Stomach (tissue), 4 donors: ENCODE data around the gene EPOP.

ENCODE experiments used
- POLR2A ChIP-seq, 4 donors: fragments of 450-650 bp; IDR thresholded peaks; one replicate each; pipeline ENCODE4 v1.6.1; 2016; ENCODE audit warnings: antibody characterized with exemption in 4 of 4, control low read depth in 2 of 4, mild to moderate bottlenecking in 1 of 4, moderate library complexity in 1 of 4
- TF ChIP-seq, protein P1 (sequence below), 7 experiments: fragments of 450-650 bp in 4 of 7; fragments of 200-600 bp in 3 of 7; sonication (generic) in 3 of 7; IDR thresholded peaks; one replicate each; pipeline ENCODE4 v1.5.1; 2016 to 2019; ENCODE audit warnings: antibody characterized with exemption in 7 of 7, control low read depth in 2 of 7, mild to moderate bottlenecking in 1 of 7

- TF ChIP-seq POLR2A (IDR thresholded peaks at IDR 0.05): no peak
- TF ChIP-seq, protein P1, sequence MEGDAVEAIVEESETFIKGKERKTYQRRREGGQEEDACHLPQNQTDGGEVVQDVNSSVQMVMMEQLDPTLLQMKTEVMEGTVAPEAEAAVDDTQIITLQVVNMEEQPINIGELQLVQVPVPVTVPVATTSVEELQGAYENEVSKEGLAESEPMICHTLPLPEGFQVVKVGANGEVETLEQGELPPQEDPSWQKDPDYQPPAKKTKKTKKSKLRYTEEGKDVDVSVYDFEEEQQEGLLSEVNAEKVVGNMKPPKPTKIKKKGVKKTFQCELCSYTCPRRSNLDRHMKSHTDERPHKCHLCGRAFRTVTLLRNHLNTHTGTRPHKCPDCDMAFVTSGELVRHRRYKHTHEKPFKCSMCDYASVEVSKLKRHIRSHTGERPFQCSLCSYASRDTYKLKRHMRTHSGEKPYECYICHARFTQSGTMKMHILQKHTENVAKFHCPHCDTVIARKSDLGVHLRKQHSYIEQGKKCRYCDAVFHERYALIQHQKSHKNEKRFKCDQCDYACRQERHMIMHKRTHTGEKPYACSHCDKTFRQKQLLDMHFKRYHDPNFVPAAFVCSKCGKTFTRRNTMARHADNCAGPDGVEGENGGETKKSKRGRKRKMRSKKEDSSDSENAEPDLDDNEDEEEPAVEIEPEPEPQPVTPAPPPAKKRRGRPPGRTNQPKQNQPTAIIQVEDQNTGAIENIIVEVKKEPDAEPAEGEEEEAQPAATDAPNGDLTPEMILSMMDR (IDR thresholded peaks at IDR 0.05): no peak
Observed at GRCh38 chr17:38667787-38668122, 7.0 kb downstream of the EPOP start.
